Endothelial cell of umbilical vein (primary cell): Measurements from ENCODE around the gene BCAS3. TPM values are rescaled to one million over a fixed set of nuclear protein-coding genes. Genes with fewer than 3 reads are reported as not detected.

ENCODE experiments used
- BruUV-seq: library from RNA; stranded (reverse); fragments of 400-500 nt; replicated peaks from 2 replicates; lab custom pipeline; 2021; lab: Mats Ljungman, UMichigan
- CTCF ChIA-PET: fragments of 300-600, 350-600 bp; sonication (Branson Sonifier 250); formaldehyde crosslinking; loops from one replicate; lab custom pipeline; 2021; ENCODE audit warnings: antibody characterized with exemption, inconsistent platforms; lab: Charles Lee
- POLR2A ChIA-PET: fragments of 300-600, 350-600 bp; sonication (Branson Sonifier 250); formaldehyde crosslinking; loops from one replicate; lab custom pipeline; 2021; ENCODE audit warnings: antibody characterized with exemption, inconsistent platforms; lab: Charles Lee
- DNase-seq: peaks from one replicate; pipeline ENCODE4 v3.0.0-alpha.2; 2011; ENCODE audit warnings: low read depth, low spot score
- FAIRE-seq: peaks from 2 replicates; lab custom pipeline; 2011; peaks lifted over from hg19 to GRCh38; lab: Jason Lieb, UNC
- H2AFZ ChIP-seq: 2 replicates; pipeline ENCODE4 v1.6.0; 2012; ENCODE audit warnings: low read depth, low read length, control low read depth, inconsistent platforms
- H3K27ac ChIP-seq: 2 replicates; pipeline ENCODE4 v1.5.1; 2011; ENCODE audit warnings: low read depth, mild to moderate bottlenecking, control low read depth, low read length, moderate library complexity; ENCODE audit not compliant: insufficient read depth
- H3K27me3 ChIP-seq, 2 experiments: 2 replicates each; pipeline versions ENCODE4 v1.6.0 to v1.6.1; 2011; ENCODE audit warnings: low read length in 2 of 2, mixed read lengths in 1 of 2; ENCODE audit not compliant: control insufficient read depth in 2 of 2, insufficient read depth in 2 of 2
- H3K36me3 ChIP-seq, 2 experiments: 2 replicates in 1 of 2; 3 replicates in 1 of 2; pipeline ENCODE4 v1.5.1; 2011; ENCODE audit warnings: low read length in 2 of 2, mild to moderate bottlenecking in 1 of 2, moderate library complexity in 1 of 2; ENCODE audit not compliant: control insufficient read depth in 2 of 2, insufficient read depth in 2 of 2; ENCODE audit errors: extremely low read depth in 1 of 2
- H3K4me1 ChIP-seq: 3 replicates; pipeline ENCODE4 v1.5.1; 2011; ENCODE audit warnings: mild to moderate bottlenecking, low read length; ENCODE audit not compliant: control insufficient read depth, insufficient read depth; ENCODE audit errors: extremely low read depth
- H3K4me2 ChIP-seq: 2 replicates; pipeline ENCODE4 v1.6.1; 2011; ENCODE audit warnings: low read length, control low read depth, mixed read lengths; ENCODE audit not compliant: insufficient read depth
- H3K4me3 ChIP-seq, 3 experiments: fragments of 200-600 bp in 1 of 3; sonication (generic), shearing (Covaris generic) in 1 of 3; replicated peaks in 1 of 3; 2 replicates each; pipeline ENCODE4 v1.5.1; 2011 to 2016; ENCODE audit warnings: control low read depth in 3 of 3, low read length in 3 of 3, mild to moderate bottlenecking in 2 of 3, inconsistent platforms in 1 of 3, low read depth in 1 of 3, moderate library complexity in 1 of 3; ENCODE audit not compliant: insufficient read depth in 1 of 3
- H3K79me2 ChIP-seq: 2 replicates; pipeline ENCODE4 v1.6.0; 2012; ENCODE audit warnings: low read length, inconsistent platforms; ENCODE audit not compliant: control insufficient read depth, insufficient read depth
- H3K9ac ChIP-seq: replicated peaks from 2 replicates; pipeline ENCODE3; 2011; ENCODE audit warnings: low read length, control low read depth; ENCODE audit not compliant: insufficient read depth; ENCODE audit errors: extremely low read depth
- H3K9me1 ChIP-seq: replicated peaks from 3 replicates; pipeline ENCODE4 v1.6.0; 2011; ENCODE audit warnings: mild to moderate bottlenecking, low read length; ENCODE audit not compliant: control insufficient read depth, insufficient read depth; ENCODE audit errors: extremely low read depth
- H3K9me3 ChIP-seq: replicated peaks from 2 replicates; pipeline ENCODE4 v1.5.1; 2012; ENCODE audit warnings: low read length, inconsistent platforms; ENCODE audit not compliant: control insufficient read depth, insufficient read depth
- H4K20me1 ChIP-seq: replicated peaks from 2 replicates; pipeline ENCODE3; 2011; ENCODE audit warnings: mild to moderate bottlenecking, low read length; ENCODE audit not compliant: control insufficient read depth, insufficient read depth; ENCODE audit errors: extremely low read depth
- EZH2 ChIP-seq: IDR thresholded peaks from 2 replicates; pipeline ENCODE4 v1.6.1; 2012; ENCODE audit warnings: borderline replicate concordance, low read depth, mild to moderate bottlenecking, moderate library complexity, low read length, inconsistent platforms; ENCODE audit not compliant: severe bottlenecking
- FOS ChIP-seq: IDR thresholded peaks from 2 replicates; pipeline ENCODE4 v1.6.1; 2011; ENCODE audit warnings: mild to moderate bottlenecking, low read length, moderate library complexity, borderline replicate concordance; ENCODE audit not compliant: insufficient read depth
- GATA2 ChIP-seq: IDR thresholded peaks from 2 replicates; pipeline ENCODE4 v1.7.0; 2011; ENCODE audit warnings: low read depth, mild to moderate bottlenecking, moderate library complexity, mixed read lengths, low read length; ENCODE audit not compliant: insufficient read length, insufficient read depth
- JUN ChIP-seq: IDR thresholded peaks from 2 replicates; pipeline ENCODE4 v1.6.1; 2011; ENCODE audit warnings: borderline replicate concordance, low read depth; ENCODE audit not compliant: insufficient read length, insufficient read depth
- MAX ChIP-seq: IDR thresholded peaks from 2 replicates; pipeline ENCODE4 v1.6.1; 2011; ENCODE audit not compliant: insufficient read depth, insufficient read length
- MYC ChIP-seq: IDR thresholded peaks from one replicate; pipeline ENCODE4 v1.6.1; 2011; ENCODE audit warnings: mild to moderate bottlenecking, low read depth, low read length
- POLR2A ChIP-seq: IDR thresholded peaks from 2 replicates; pipeline ENCODE4 v1.6.1; 2012; ENCODE audit warnings: low read depth, mild to moderate bottlenecking, control low read depth, low read length
- POLR2AphosphoS5 ChIP-seq: IDR thresholded peaks from 2 replicates; pipeline ENCODE4 v1.6.1; 2012; ENCODE audit warnings: low read depth, mild to moderate bottlenecking, control low read depth, low read length, moderate library complexity; ENCODE audit not compliant: insufficient read depth
- dilution Hi-C: fragments of 300-500 bp; cut with MboI; formaldehyde crosslinking; loops from one replicate; pipeline ENCODE4 v1.15.0; 2019; ENCODE audit warnings: low sequenced_read_pairs; ENCODE audit not compliant: extremely low pct_ligation_motif_present
- intact Hi-C: fragments of 100-400 bp; cut with micrococcal nuclease; formaldehyde crosslinking; loops from one replicate; pipeline ENCODE4 v1.10.0; 2022
- polyA plus RNA-seq, 4 experiments: library from polyadenylated mRNA; depleted of rRNA in 3 of 4; stranded (reverse) in 3 of 4; unstranded in 1 of 4; fragments of >200 nt; gene quantifications; 2 replicates each; pipeline versions ENCODE4 v1.2.1 to v1.2.3, GENCODE V29; 2011 to 2012; ENCODE audit warnings: missing spikeins in 1 of 4
- total RNA-seq: library from RNA; stranded (reverse); gene quantifications from 2 replicates; pipeline ENCODE4 v1.2.3, GENCODE V29; 2021
- TF ChIP-seq, protein P1 (sequence below), 2 donors: IDR thresholded peaks; 1 replicate in 1 of 2; 2 replicates in 1 of 2; pipeline ENCODE4 v1.5.1; 2011; ENCODE audit warnings: low read length in 2 of 2, mild to moderate bottlenecking in 2 of 2, moderate library complexity in 2 of 2, control low read depth in 1 of 2, inconsistent platforms in 1 of 2, low read depth in 1 of 2; ENCODE audit not compliant: insufficient read depth in 1 of 2; ENCODE audit errors: extremely low read depth in 1 of 2

The BCAS3 gene
- total and polyA plus RNA-seq, 2 donors (not counting 3 experiments of a cell fraction or from before 2014, with no cell fraction given): 8.2 to 16.0 TPM

GRCh38 chr17:61091096-61091495 lies 413.4 kb downstream of the BCAS3 start:
- no peak overlapping the region for H3K9ac ChIP-seq
- no peaks in the 10 kb centered on the region for H3K27me3 ChIP-seq
- intact Hi-C loops (no loop called here), dilution Hi-C loops (no loop called here)
- H4K20me1 ChIP-seq: no peaks in the 10 kb centered on the region
- H3K36me3 ChIP-seq: no peaks in the 10 kb centered on the region
- H3K4me2 ChIP-seq: no peak overlapping the region
- H3K4me1 ChIP-seq: no peaks in the 10 kb centered on the region
- no peak overlapping the region for H3K27ac ChIP-seq
- DNase-seq (no peak), FAIRE-seq (no peak)
- ChIA-PET CTCF (no interaction called here), POLR2A (no interaction called here)
- H2AFZ ChIP-seq: no peak overlapping the region
- no peaks in the 10 kb centered on the region for H3K9me1 ChIP-seq
- TF ChIP-seq MYC: no peak
- TF ChIP-seq, protein P1, sequence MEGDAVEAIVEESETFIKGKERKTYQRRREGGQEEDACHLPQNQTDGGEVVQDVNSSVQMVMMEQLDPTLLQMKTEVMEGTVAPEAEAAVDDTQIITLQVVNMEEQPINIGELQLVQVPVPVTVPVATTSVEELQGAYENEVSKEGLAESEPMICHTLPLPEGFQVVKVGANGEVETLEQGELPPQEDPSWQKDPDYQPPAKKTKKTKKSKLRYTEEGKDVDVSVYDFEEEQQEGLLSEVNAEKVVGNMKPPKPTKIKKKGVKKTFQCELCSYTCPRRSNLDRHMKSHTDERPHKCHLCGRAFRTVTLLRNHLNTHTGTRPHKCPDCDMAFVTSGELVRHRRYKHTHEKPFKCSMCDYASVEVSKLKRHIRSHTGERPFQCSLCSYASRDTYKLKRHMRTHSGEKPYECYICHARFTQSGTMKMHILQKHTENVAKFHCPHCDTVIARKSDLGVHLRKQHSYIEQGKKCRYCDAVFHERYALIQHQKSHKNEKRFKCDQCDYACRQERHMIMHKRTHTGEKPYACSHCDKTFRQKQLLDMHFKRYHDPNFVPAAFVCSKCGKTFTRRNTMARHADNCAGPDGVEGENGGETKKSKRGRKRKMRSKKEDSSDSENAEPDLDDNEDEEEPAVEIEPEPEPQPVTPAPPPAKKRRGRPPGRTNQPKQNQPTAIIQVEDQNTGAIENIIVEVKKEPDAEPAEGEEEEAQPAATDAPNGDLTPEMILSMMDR (IDR thresholded peaks at IDR 0.05; ENCODE audit: extremely low read depth in 1 of 2, insufficient read depth in 1 of 2, low read depth in 1 of 2, low read length in 2 of 2): no peak
- no peak for TF ChIP-seq POLR2A
- TF ChIP-seq MAX: no peak
- TF ChIP-seq JUN: no peak
- TF ChIP-seq EZH2: no peak
- no peak for TF ChIP-seq FOS
- TF ChIP-seq GATA2: no peak
- no peak for TF ChIP-seq POLR2AphosphoS5
- no TSS peak for BruUV-seq
- no peaks in the 10 kb centered on the region for H3K9me3 ChIP-seq
- no peak overlapping the region for H3K4me3 ChIP-seq
- H3K79me2 ChIP-seq: no peaks in the 10 kb centered on the region
